ENCODE data around the gene B4GALNT3.
A peak's percentile ranks its signal among the peaks of the same experiment; 100 is the strongest.
"Not testable (repeated sequence)": the region's sequence is repeated elsewhere in the genome, so short reads cannot be mapped to it uniquely, and the experiment has no call there.

B4GALNT3 gene

GRCh38 chr12:459430-460258 lies at the start of gene B4GALNT3:
Gene B4GALNT3 (plus strand): TSS chr12:459939. CDS start chr12:460377, 438 bp downstream.
- peak in 1 of 3 experiments; percentile 38 for DNase-seq (ENCODE audit: low read depth in 3 of 3)

- DNase-seq (ENCODE audit: low read depth in 3 of 3): no peak
Observed at GRCh38 chr12:414859-415258, 44.9 kb upstream of the B4GALNT3 start.

GRCh38 chr12:418432-418831 lies 41.3 kb upstream of the B4GALNT3 start:
- DNase-seq (ENCODE audit: low read depth in 3 of 3): no peak

GRCh38 chr12:422526-422925 lies 37.2 kb upstream of the B4GALNT3 start:
- DNase-seq (ENCODE audit: low read depth in 3 of 3): no peak

GRCh38 chr12:435737-436136 lies 24.0 kb upstream of the B4GALNT3 start:
- DNase-seq (ENCODE audit: low read depth in 3 of 3): not testable (repeated sequence)

- no peak for DNase-seq (ENCODE audit: low read depth in 3 of 3)
Observed at GRCh38 chr12:442235-442884, 17.4 kb upstream of the B4GALNT3 start.

- DNase-seq (ENCODE audit: low read depth in 3 of 3): no peak
Observed at GRCh38 chr12:447141-447540, 12.6 kb upstream of the B4GALNT3 start.

GRCh38 chr12:449203-449602 lies 10.5 kb upstream of the B4GALNT3 start:
- DNase-seq (ENCODE audit: low read depth in 3 of 3): no peak

- no peak for DNase-seq (ENCODE audit: low read depth in 3 of 3)
Observed at GRCh38 chr12:450438-450837, 9.3 kb upstream of the B4GALNT3 start.

- peak in 2 of 3 experiments; percentile 31 to 73 for DNase-seq (ENCODE audit: low read depth in 3 of 3)
Observed at GRCh38 chr12:452667-453210, 7.0 kb upstream of the B4GALNT3 start.

GRCh38 chr12:454833-455232 lies 4.9 kb upstream of the B4GALNT3 start:
- DNase-seq (ENCODE audit: low read depth in 3 of 3): no peak

- DNase-seq (ENCODE audit: low read depth in 3 of 3): no peak
Observed at GRCh38 chr12:455821-456220, 3.9 kb upstream of the B4GALNT3 start.

- DNase-seq (ENCODE audit: low read depth in 3 of 3): no peak
Observed at GRCh38 chr12:457676-458075, 2.1 kb upstream of the B4GALNT3 start.

- DNase-seq (ENCODE audit: low read depth in 3 of 3): no peak
Observed at GRCh38 chr12:459050-459429, 699 bp upstream of the B4GALNT3 start.

- DNase-seq (ENCODE audit: low read depth in 3 of 3): peak in 1 of 3 experiments; percentile 28
Observed at GRCh38 chr12:460261-461230, 807 bp downstream of the B4GALNT3 start.

- no peak for DNase-seq (ENCODE audit: low read depth in 3 of 3)
Observed at GRCh38 chr12:461425-461824, 1.7 kb downstream of the B4GALNT3 start.

- no peak for DNase-seq (ENCODE audit: low read depth in 3 of 3)
Observed at GRCh38 chr12:462936-463705, 3.4 kb downstream of the B4GALNT3 start.

GRCh38 chr12:464484-465267 lies 4.9 kb downstream of the B4GALNT3 start:
- DNase-seq (ENCODE audit: low read depth in 3 of 3): no peak

GRCh38 chr12:466039-466438 lies 6.3 kb downstream of the B4GALNT3 start:
- DNase-seq (ENCODE audit: low read depth in 3 of 3): no peak

- no peak for DNase-seq (ENCODE audit: low read depth in 3 of 3)
Observed at GRCh38 chr12:466762-467161, 7.0 kb downstream of the B4GALNT3 start.
